A549 treated with dexamethasone at 1 μM for 4 hours (cell line): ENCODE data around the gene PATL1. TPM values are rescaled to one million over a fixed set of nuclear protein-coding genes. Genes with fewer than 3 reads are reported as not detected.

Experiments
- total RNA-seq: library from RNA; stranded (reverse); fragments of 200-300 nt; extraction: Qiagen RNA extraction; gene quantifications from 5 replicates; pipeline ENCODE4 v1.2.3, GENCODE V29; 2022

The PATL1 gene, protein sequence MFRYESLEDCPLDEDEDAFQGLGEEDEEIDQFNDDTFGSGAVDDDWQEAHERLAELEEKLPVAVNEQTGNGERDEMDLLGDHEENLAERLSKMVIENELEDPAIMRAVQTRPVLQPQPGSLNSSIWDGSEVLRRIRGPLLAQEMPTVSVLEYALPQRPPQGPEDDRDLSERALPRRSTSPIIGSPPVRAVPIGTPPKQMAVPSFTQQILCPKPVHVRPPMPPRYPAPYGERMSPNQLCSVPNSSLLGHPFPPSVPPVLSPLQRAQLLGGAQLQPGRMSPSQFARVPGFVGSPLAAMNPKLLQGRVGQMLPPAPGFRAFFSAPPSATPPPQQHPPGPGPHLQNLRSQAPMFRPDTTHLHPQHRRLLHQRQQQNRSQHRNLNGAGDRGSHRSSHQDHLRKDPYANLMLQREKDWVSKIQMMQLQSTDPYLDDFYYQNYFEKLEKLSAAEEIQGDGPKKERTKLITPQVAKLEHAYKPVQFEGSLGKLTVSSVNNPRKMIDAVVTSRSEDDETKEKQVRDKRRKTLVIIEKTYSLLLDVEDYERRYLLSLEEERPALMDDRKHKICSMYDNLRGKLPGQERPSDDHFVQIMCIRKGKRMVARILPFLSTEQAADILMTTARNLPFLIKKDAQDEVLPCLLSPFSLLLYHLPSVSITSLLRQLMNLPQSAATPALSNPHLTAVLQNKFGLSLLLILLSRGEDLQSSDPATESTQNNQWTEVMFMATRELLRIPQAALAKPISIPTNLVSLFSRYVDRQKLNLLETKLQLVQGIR
- total RNA-seq: 44.5 to 55.4 TPM (median 52.3 TPM) in 5 replicates

DNA sequence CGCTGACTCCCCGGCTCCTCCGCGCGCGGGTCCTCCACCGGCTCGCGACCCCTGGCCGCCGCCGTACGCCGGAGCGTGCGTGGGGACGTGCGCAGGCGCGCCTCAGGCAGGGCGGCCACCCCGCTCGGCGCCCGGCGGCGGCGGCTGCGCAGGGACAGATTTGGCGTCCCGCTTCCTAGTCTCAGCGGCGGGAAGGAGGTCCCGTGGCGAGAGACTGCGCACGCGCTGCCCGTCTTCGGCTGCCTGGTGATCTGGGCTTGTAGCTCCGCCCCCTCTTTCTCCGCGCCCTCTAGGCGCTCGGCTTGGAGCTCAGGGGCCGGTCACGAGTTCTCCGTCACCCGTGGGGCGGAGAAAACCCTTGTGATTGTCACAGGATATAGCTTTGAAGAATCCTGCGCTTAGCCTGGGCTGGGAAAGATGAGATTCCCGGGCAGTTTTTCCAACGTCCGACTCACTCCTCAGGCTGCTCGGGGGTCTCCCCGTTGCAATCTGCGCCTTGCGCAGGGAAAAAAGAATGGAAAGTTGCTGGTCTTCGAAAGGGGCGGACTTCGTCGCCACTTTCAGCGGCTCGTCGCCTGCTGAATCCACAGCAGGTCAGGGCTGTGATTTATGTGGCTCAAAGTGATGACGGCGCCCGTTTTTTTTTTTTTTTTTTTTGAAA lies at the start of gene PATL1:
TSS of gene PATL1 (minus strand) at position 88 of the 661 bp plus-strand sequence. CDS start 142 bp downstream, outside the sequence.

DNA sequence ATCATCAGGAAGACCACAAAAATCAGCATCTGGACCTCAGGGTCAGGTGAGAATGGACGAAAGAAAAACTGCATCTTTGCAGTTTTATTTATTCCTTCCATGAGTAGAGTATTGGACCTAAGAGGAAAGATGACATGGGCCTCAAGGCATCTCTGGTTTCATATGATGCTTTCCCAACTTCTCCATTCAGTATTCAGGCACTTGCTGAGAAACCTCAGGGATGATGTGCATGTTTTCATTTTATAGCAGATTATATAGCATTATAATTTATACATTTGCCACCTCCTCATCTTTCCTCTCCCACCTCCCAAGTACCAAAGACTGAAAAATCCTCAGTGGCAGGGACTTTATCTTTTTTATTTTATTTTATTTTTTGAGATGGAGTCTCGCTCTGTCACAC lies 44.9 kb upstream of the PATL1 start, which contains the start of gene OR10V1:
TSS of gene OR10V1 (minus strand) at position 101 of the 400 bp plus-strand sequence. CDS start at position 101, 0 bp downstream.

GRCh38 chr11:59615637-59616395 lies 53.0 kb downstream of the PATL1 start, which contains the start of gene OSBP:
Gene OSBP, minus strand, starts transcription at chr11:59615774. Its CDS starts 110 bp downstream, at chr11:59615664.

Other genes with a start within 250 kb of the PATL1 start
- gene OR5A2, start 242.6 kb downstream of the PATL1 start, total RNA-seq: not detected in 5 replicates
- gene OR5A1, start 232.6 kb downstream of the PATL1 start, total RNA-seq: not detected in 5 replicates
- gene OR4D6, start 212.1 kb downstream of the PATL1 start, total RNA-seq: not detected in 5 replicates
- gene OR4D10, start 195.7 kb downstream of the PATL1 start, total RNA-seq: not detected in 5 replicates
- gene OR4D11, start 165.5 kb downstream of the PATL1 start, total RNA-seq: not detected in 5 replicates
- gene OR4D9, start 157.5 kb downstream of the PATL1 start, total RNA-seq: not detected in 5 replicates
- gene OSBP, start 53.3 kb downstream of the PATL1 start, total RNA-seq: 29.6 to 38.8 TPM (median 34.0 TPM) in 5 replicates
- gene OR10V1, start 44.8 kb upstream of the PATL1 start, total RNA-seq: not detected in 5 replicates
- gene STX3, start 86.3 kb upstream of the PATL1 start, total RNA-seq: 17.6 to 24.9 TPM (median 22.8 TPM) in 5 replicates
- gene MRPL16, start 141.7 kb upstream of the PATL1 start, total RNA-seq: 61.1 to 68.2 TPM (median 66.5 TPM) in 5 replicates
- gene CBLIF, start 176.5 kb upstream of the PATL1 start, total RNA-seq: not detected in 5 replicates
- 0.13 to 0.46 TPM (median 0.20 TPM) in 5 replicates for gene TCN1, start 197.4 kb upstream of the PATL1 start, total RNA-seq
- gene OOSP3, start 209.7 kb upstream of the PATL1 start, total RNA-seq: not detected in 5 replicates